HG03469 (cell line): ENCODE results near the gene BCAP29.
"Not testable (repeated sequence)": the region's sequence is repeated elsewhere in the genome, so short reads cannot be mapped to it uniquely, and the experiment has no call there.

Source experiments
- ATAC-seq: cut with Tn5 transposase; IDR thresholded peaks from one replicate; pipeline ENCODE4 v1.9.1; 2021; ENCODE audit warnings: mild to moderate bottlenecking, moderate library complexity, moderate number of reproducible peaks; ENCODE audit not compliant: unreplicated experiment

BCAP29 gene

GRCh38 chr7:107615910-107616680, 36.0 kb downstream of the BCAP29 start:
- no peak for ATAC-seq

- no peak for ATAC-seq
These were observed 42.4 kb downstream of the BCAP29 start for GRCh38 chr7:107622429-107622828.

GRCh38 chr7:107622894-107623293, 42.8 kb downstream of the BCAP29 start:
- ATAC-seq: no peak

- ATAC-seq: no peak
These were observed 47.0 kb downstream of the BCAP29 start for GRCh38 chr7:107627002-107627401.

- ATAC-seq: no peak
These were observed 48.5 kb downstream of the BCAP29 start for GRCh38 chr7:107628461-107629064.

DNA sequence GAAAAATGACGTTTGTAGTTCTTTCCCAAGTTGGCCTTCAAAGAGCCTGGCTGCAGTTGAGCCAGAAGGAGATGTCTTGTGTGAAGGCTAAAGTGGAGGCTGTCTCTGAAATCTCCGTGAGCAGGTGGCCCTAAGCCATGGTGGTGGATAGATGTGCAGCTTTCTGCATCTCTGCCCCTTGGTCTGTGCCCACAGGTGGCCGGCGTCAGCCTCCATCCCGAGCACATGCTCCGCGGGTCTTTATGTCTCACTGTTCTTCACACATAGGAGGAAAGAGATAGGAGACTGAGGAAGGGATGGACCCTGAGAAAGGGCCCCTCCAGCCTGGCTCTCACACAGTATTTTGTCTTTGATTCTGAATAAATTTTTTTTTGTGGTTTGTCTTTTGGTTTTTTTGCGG, 50.3 kb downstream of the BCAP29 start:
- no peak for ATAC-seq

- no peak for ATAC-seq
These were observed 51.8 kb downstream of the BCAP29 start for GRCh38 chr7:107631588-107632491.

- ATAC-seq: no peak
These were observed 52.4 kb downstream of the BCAP29 start for GRCh38 chr7:107632492-107632865.

- peak; percentile 89 for ATAC-seq
These were observed 58.5 kb downstream of the BCAP29 start for GRCh38 chr7:107638594-107638993.

DNA sequence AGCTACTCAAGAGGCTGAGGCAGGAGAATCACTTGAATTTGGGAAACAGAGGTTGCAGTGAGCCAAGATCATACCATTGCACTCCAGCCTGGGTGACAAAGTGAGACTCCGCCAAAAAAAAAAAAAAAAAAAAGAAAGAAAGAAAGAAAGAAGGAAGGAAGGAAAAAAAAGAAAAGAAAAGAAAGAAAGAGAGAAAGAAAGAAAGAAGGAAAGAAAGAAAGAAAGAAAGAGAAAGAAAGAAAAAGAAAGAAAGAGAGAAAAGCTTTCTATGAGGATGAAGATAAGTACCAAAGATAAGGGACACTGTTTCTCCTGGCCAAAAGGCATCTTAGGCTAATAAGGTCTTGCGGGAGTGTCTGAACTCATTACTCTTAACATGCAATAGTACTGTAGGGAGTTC, 59.0 kb downstream of the BCAP29 start:
- ATAC-seq: not testable (repeated sequence)

DNA sequence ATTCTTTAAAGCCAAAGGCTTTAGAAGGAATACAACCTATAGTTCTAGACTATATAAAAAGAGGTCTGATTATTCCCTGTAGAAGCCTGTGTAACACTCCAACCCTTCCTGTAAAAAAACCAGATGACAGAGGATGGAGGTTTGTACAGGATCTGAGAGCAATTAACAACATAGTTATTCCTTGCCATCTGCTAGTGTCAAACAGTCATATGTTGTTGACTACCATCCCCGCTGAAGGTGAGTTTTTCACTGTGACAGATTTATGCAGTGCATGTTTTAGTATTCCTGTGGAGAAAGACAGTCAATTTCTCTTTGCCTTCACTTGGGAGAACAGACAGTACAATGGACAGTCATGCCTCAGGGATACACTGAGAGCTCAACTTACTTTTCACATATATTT, 61.6 kb downstream of the BCAP29 start:
- no peak for ATAC-seq

DNA sequence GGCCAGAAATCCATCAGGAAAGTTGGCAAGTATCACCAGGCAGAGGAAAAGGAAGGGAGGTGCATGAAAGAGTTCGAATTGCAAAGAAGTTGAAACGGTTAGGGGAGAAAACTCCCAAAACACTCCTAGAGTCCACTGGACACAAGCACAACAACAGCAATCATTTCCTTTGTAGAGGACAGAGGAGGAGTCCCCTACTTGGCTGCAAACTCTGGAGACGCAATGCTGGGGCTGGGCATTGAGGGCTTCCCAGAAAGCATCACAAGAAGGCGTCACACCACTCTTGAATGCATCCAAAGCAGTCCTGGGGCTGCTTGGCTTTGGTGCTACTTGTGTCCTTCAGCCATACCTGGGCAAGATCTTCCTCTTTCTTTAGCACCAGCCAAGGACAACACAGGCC, 62.5 kb downstream of the BCAP29 start:
- no peak for ATAC-seq

DNA sequence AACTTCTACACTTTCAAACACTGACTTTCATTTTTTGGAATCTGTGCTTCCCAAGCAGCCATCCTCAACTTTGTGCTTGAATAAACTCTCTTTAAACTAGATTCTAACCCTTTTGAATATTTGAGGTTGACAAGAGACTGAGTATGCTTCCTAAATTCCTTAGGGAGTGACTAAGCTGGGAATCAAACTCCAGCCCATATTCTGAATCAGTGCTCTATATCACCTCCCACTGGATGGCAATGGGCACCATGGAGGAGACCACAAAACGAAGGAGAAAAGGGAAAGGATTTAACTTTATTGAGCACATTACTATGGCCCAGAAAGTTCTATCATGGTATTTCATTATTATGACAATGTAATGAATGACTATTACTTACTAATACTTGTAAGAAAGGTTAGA, 63.4 kb downstream of the BCAP29 start:
- no peak for ATAC-seq

DNA sequence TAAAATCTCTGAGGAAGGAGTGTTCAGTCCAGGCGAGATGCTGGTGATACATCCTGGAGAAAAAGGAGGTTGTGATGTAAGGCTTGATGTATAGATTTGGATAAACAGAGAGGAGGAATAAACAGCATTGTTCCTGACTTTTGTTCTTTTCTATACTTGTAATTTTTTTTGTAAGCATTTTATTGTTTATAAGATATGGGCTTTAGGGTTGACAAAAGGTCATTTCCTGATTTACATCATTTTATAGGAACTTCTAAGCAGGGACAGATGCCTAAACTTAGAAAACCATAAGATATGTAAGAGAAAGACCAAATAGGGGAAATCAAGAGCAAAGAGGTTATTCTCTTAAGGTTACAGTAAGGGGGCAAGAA, 63.9 kb downstream of the BCAP29 start:
- no peak for ATAC-seq

- ATAC-seq: no peak
These were observed 64.4 kb downstream of the BCAP29 start for GRCh38 chr7:107644309-107644974.

- no peak for ATAC-seq
These were observed 72.6 kb downstream of the BCAP29 start for GRCh38 chr7:107652642-107653041.

GRCh38 chr7:107658467-107658866, 78.4 kb downstream of the BCAP29 start:
- no peak for ATAC-seq

GRCh38 chr7:107659666-107660065, 79.6 kb downstream of the BCAP29 start:
- no peak for ATAC-seq

- no peak for ATAC-seq
These were observed 80.5 kb downstream of the BCAP29 start, which contains the start of gene SLC26A4 for GRCh38 chr7:107660381-107661080. TSS of gene SLC26A4 (plus strand) at chr7:107660828. CDS start at chr7:107661642, 814 bp downstream.

GRCh38 chr7:107661081-107661864, 81.2 kb downstream of the BCAP29 start:
- ATAC-seq: no peak
